NCI-H187 treated with DMSO at 0.1 percent for 48 hours (cell line): Measurements from ENCODE around the gene PSMB1.
A peak's percentile ranks its signal among the peaks of the same experiment; 100 is the strongest.
"Not testable (repeated sequence)": the region's sequence is repeated elsewhere in the genome, so short reads cannot be mapped to it uniquely, and the experiment has no call there.

ENCODE experiments used
- DNase-seq: peaks from one replicate; lab custom pipeline; 2025; lab: John Stamatoyannopoulos, UW

Gene PSMB1

GRCh38 chr6:170502733-170503413 lies 50.2 kb downstream of the PSMB1 start:
- not testable (repeated sequence) for DNase-seq

DNA sequence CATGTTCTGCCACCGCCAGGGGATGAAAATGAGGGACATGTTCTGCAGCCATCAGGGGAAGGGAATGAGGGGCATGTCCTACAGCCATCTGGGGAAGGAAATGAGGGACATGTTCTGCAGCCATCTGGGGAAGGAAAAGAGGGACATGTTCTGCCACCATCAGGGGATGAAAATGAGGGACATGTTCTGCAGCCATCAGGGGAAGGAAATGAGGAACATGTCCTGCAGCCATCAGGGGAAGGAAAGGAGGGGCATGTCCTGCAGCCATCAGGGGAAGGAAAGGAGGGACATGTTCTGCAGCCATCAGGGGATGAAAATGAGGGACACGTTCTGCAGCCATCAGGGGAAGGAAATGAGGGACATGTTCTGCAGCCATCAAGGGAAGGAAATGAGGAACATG lies 50.8 kb downstream of the PSMB1 start:
- not testable (repeated sequence) for DNase-seq

DNA sequence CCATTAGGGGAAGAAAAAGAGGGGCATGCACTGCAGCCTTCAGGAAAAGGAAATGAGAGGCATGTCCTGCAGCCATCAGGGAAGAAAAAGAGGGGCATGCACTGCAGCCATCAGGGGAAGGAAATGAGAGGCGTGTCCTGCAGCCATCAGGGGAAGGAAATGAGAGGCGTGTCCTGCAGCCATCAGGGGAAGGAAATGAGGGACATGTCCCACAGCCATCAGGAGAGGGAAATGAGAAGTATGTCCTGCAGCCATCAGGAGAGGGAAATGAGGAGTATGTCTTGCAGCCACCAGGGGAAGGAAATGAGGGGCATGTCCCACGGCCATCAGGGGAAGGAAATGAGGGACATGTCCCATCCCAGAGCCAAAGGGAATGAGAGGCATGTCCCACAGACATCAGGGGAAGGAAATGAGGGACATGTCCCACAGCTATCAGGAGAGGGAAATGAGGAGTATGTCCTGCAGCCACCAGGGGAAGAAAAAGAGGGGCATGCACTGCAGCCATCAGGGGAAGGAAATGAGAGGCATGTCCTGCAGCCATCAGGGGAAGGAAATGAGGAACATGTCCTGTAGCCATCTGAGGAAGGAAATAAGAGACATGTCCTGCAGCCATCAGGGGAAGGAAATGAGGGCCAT lies 52.0 kb downstream of the PSMB1 start:
- no peak for DNase-seq

- DNase-seq = peak; percentile 47
Observed at GRCh38 chr6:170497841-170498301, 55.2 kb downstream of the PSMB1 start.

- DNase-seq = no peak
Observed at GRCh38 chr6:170493354-170493753, 59.8 kb downstream of the PSMB1 start.

- DNase-seq = no peak
Observed at GRCh38 chr6:170490259-170490658, 62.8 kb downstream of the PSMB1 start.

DNA sequence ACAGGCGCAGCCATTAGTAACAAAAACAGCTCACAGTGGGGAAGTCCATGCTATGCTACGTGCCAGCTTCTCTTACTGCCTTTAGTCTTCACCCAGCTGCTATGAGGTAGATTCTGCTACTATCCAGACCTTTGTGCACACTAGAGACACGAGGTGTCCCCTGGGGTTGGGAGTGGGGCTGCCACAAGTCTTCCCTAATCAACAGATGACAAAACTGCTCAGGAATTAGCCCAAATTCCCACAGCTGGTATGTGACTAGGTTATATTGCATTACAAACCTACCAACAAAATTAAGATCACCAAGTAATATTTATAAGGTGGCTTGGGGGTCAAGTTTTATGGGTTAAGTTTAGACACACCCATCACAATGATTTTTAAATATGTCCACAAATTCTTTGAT lies 63.3 kb downstream of the PSMB1 start:
- DNase-seq = no peak

- DNase-seq = no peak
Observed at GRCh38 chr6:170487707-170488329, 65.3 kb downstream of the PSMB1 start.

GRCh38 chr6:170485159-170485558 lies 67.9 kb downstream of the PSMB1 start:
- no peak for DNase-seq
